GM10266 (cell line): ENCODE data around the gene LATS2.

Source experiments
- DNase-seq: peaks from one replicate; pipeline ENCODE4 v3.0.0; 2012; ENCODE audit errors: extremely low spot score
- TF ChIP-seq, protein P1 (sequence below): IDR thresholded peaks from 2 replicates; pipeline ENCODE4 v1.5.1; 2012; ENCODE audit warnings: mild to moderate bottlenecking, low read depth; ENCODE audit not compliant: control insufficient read depth, insufficient read depth; ENCODE audit errors: missing control alignments

Gene LATS2

DNA sequence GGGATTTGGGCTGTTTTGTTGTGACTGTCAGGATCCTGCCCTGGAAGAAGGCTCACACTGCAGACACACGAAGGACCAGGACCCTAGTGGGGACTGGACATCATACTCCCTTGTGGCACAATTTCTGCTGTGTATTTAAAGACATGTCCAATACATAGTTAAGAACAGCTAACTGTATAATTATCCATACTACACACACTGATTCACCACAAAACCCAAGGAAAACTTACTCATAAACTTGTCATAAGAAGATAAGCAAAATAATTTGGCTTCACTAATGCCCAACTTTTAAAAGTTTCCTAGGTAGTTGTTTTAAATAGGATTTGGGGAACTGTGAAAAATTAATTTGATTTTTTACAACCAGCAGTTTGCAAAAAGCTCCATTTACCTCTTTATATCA, 46.1 kb downstream of the LATS2 start:
- DNase-seq: no peak
- TF ChIP-seq, protein P1, sequence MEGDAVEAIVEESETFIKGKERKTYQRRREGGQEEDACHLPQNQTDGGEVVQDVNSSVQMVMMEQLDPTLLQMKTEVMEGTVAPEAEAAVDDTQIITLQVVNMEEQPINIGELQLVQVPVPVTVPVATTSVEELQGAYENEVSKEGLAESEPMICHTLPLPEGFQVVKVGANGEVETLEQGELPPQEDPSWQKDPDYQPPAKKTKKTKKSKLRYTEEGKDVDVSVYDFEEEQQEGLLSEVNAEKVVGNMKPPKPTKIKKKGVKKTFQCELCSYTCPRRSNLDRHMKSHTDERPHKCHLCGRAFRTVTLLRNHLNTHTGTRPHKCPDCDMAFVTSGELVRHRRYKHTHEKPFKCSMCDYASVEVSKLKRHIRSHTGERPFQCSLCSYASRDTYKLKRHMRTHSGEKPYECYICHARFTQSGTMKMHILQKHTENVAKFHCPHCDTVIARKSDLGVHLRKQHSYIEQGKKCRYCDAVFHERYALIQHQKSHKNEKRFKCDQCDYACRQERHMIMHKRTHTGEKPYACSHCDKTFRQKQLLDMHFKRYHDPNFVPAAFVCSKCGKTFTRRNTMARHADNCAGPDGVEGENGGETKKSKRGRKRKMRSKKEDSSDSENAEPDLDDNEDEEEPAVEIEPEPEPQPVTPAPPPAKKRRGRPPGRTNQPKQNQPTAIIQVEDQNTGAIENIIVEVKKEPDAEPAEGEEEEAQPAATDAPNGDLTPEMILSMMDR: no peak

DNA sequence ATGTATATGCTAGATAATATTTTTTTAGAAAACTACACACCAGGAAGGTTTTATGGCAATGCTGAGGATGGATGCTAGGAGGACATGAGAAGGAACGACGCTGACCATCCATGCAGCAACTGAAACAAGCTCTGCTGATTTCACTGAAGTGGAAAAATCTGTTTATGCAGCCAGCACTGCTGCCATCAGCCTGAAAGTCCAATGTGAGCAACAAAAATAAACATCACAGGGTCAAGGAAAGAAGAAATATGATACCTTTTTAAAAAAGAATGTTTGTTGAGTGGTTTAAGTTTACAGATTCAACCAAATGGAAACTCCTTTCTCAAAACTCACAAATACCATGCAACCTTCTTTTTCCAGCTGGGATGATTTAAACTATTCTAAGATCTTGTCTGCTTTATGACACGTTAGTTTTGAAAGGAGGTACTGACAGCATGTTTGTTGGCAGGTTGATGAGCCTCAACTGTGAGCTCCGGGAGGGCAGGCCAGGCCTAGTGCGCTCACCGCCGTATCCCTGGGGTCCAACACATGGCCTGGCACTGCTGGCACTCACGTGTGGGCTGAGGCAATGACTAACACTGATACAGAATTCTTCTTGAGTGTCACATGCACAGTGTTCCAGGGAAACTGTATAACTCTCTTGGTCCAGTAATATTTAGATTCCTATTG, 46.8 kb downstream of the LATS2 start:
- no peak for DNase-seq
- TF ChIP-seq, protein P1: no peak

DNA sequence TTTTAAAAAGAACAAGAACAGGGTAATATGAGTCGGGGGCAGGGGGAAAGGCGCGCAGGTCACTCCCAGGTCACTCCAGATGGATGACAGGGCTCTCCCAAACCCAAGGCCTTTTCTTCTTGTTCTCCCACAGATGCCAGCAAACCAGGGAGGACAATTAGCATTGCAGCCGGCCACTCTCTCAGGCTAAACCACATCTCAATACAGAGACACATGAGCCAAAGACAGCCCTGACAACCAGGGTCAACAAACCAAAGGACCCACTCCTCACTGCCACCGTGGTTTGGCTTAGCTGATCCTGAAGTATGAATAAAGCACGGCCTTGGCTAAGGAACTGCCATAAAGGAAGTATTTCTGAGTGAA, 47.3 kb downstream of the LATS2 start:
- TF ChIP-seq, protein P1: no peak
- DNase-seq: no peak

- no peak for DNase-seq
- TF ChIP-seq, protein P1: no peak
These were observed 47.7 kb downstream of the LATS2 start for GRCh38 chr13:21013682-21014038.

GRCh38 chr13:21012841-21013681, 48.3 kb downstream of the LATS2 start:
- DNase-seq: no peak

GRCh38 chr13:21012211-21012610, 49.2 kb downstream of the LATS2 start:
- TF ChIP-seq, protein P1: no peak
- DNase-seq: no peak

More at GRCh38 chr13:21012841-21013681, 48.3 kb downstream of the LATS2 start:
- TF ChIP-seq, protein P1: no peak

DNA sequence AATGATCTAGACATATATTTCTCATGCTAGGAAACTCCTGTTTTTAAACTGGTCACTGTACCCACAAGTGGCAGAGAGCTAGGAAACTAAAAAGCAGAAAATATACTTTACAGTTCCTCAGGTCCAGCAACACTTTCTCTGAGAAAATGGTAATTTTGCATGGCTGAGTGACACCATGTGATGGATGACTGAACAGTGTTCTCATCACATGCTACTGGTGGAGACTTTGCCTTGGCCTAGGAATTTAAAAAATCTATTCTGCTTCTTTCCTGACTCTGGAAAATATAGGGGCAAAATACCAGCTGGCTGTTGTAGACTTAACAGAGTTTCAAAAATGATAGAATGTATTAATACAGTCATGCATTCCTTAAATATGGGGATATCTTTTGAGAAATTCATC, 50.0 kb downstream of the LATS2 start:
- no peak for DNase-seq
- TF ChIP-seq, protein P1: no peak
